RWPE1 (cell line): ENCODE data around the gene UBA3.

ENCODE experiments used
- CTCF ChIA-PET: fragments of 350-600 bp; sonication (Branson Sonifier 250); formaldehyde crosslinking; extraction: SDS; loops from one replicate; lab custom pipeline; 2021; lab: Yijun Ruan, JAX
- POLR2A ChIA-PET: fragments of 400-600 bp; formaldehyde crosslinking; extraction: SDS; loops from one replicate; lab custom pipeline; 2020; ENCODE audit warnings: antibody characterized with exemption; ENCODE audit not compliant: low non-redundant PET; lab: Yijun Ruan, JAX
- DNase-seq: peaks from one replicate; pipeline ENCODE4 v3.0.0; 2012; ENCODE audit warnings: low spot score
- H3K27ac ChIP-seq: fragments of 450-650 bp; 2 replicates; pipeline ENCODE4 v1.5.1; 2017
- TF ChIP-seq, protein P1 (sequence below): fragments of 450-650 bp; conservative IDR thresholded peaks from 2 replicates; pipeline ENCODE4 v1.5.1; 2017; ENCODE audit warnings: low read depth, mild to moderate bottlenecking

Gene UBA3

DNA sequence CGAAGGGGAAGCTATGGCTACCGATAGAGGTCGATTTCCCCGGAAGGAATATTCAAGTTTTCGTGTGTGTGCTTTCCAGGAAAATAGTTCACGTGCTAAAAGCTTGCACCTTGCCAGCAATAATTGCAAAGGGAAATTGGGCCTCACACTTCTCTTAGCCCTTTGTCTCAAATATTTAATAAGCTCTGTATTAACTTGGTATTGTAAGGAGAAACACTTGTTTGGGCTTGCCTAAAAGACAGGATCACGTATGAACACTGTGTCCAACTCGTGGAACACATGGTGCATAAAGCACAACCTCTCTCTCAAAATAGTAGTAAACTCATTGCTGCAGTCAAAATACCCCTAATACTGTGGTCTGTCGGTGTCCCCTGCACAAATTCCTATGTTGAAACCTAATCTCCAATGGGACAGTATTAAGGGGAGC lies 27.7 kb downstream of the UBA3 start:
- DNase-seq, result no peak
- POLR2A ChIA-PET, result no interaction called here
- TF ChIP-seq, protein P1, sequence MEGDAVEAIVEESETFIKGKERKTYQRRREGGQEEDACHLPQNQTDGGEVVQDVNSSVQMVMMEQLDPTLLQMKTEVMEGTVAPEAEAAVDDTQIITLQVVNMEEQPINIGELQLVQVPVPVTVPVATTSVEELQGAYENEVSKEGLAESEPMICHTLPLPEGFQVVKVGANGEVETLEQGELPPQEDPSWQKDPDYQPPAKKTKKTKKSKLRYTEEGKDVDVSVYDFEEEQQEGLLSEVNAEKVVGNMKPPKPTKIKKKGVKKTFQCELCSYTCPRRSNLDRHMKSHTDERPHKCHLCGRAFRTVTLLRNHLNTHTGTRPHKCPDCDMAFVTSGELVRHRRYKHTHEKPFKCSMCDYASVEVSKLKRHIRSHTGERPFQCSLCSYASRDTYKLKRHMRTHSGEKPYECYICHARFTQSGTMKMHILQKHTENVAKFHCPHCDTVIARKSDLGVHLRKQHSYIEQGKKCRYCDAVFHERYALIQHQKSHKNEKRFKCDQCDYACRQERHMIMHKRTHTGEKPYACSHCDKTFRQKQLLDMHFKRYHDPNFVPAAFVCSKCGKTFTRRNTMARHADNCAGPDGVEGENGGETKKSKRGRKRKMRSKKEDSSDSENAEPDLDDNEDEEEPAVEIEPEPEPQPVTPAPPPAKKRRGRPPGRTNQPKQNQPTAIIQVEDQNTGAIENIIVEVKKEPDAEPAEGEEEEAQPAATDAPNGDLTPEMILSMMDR, result no peak
- CTCF ChIA-PET, result no interaction called here
- H3K27ac ChIP-seq, result peak overlapping the region; percentile 87

GRCh38 chr3:69051756-69052471 lies 28.3 kb downstream of the UBA3 start, which contains the start of gene TMF1:
TSS of gene TMF1 (minus strand) at chr3:69052333. CDS start at chr3:69052086, 247 bp downstream.
- H3K27ac ChIP-seq, result peak within 1 kb of the TSS; percentile 87
- TF ChIP-seq, protein P1, result no peak
- ChIA-PET CTCF (no interaction called here), POLR2A (no interaction called here)
- peak; percentile 94 for DNase-seq

DNA sequence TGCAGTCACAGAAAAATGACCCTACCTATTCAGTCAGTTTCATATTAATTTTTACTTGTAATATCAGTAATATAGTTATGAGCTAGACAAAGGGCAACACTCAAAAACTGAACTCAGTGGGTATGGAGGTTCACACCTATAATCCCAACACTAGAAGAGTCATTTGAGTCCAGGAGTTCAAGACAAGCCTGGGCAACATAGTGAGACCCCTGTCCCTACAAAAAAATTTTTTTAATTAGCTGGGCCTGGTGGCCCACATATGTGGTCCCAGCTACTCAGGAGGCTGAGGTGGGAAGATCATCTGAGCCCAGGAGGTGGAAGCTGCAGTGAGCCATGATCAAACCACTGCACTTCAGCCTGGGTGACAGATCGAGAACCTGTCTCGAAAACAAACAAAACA lies 31.2 kb downstream of the UBA3 start:
- ChIA-PET POLR2A (no interaction called here), CTCF (no interaction called here)
- DNase-seq, result no peak
- TF ChIP-seq, protein P1, result no peak
- H3K27ac ChIP-seq, result no peak overlapping the region

DNA sequence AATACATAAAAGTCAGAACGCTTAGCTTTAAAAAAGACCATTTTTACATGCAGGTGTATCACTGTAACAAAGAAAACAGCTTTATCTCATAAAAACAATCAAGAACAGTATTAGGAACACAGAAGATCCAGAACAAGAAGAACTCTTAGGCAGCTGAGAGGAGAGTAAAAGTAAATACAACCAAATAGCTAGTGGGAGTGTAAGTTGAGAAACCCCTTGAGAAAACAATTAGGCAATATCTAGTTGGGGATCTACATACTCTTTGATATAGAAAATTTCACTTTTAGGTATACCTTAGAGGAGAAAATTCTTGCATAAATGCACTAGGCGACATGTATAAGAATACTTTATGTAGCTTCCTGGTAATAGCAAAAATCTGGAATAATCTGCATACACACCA lies 35.6 kb downstream of the UBA3 start:
- no peak for DNase-seq
- ChIA-PET POLR2A (no interaction called here), CTCF (interaction anchor here (0.6 kb wide), 1 partner anchor 44 kb away, joined by 4 read pairs; no protein-coding TSS in a partner anchor)
- TF ChIP-seq, protein P1, result no peak
- no peak overlapping the region for H3K27ac ChIP-seq

- TF ChIP-seq, protein P1, result no peak
- CTCF ChIA-PET, result no interaction called here
- DNase-seq, result peak; percentile 51
- POLR2A ChIA-PET, result no interaction called here
- H3K27ac ChIP-seq, result peak overlapping the region; percentile 64
Measured at GRCh38 chr3:69033470-69033869, 46.7 kb downstream of the UBA3 start.

- no peak for DNase-seq
- POLR2A ChIA-PET, result no interaction called here
- TF ChIP-seq, protein P1, result no peak
- CTCF ChIA-PET, result no interaction called here
- H3K27ac ChIP-seq, result peak overlapping the region; percentile 25; the same call in 1 of the 2 replicates
Measured at GRCh38 chr3:69032737-69033136, 47.4 kb downstream of the UBA3 start.
